Activated CD4-positive, alpha-beta memory T cell treated with anti-CD3 and anti-CD28 coated beads, Interleukin-2, amount 10 ng/mL, durations not matched to agents 7 days and 5 days (primary cell): Measurements from ENCODE around the gene GSK3A. TPM values are rescaled to one million over a fixed set of nuclear protein-coding genes. Genes with fewer than 3 reads are reported as not detected.

Experiments used
- CTCF ChIA-PET: fragments of 350-600 bp; sonication (Branson Sonifier 250); formaldehyde crosslinking; loops from one replicate; lab custom pipeline; 2021; ENCODE audit warnings: antibody characterized with exemption, inconsistent platforms; lab: Charles Lee
- POLR2A ChIA-PET: fragments of 350-600 bp; sonication (Branson Sonifier 250); formaldehyde crosslinking; loops from one replicate; lab custom pipeline; 2021; ENCODE audit warnings: antibody characterized with exemption; lab: Charles Lee
- DNase-seq: peaks from one replicate; pipeline ENCODE4 v3.0.0-alpha.2; 2020
- H3K27ac Mint-ChIP-seq: one replicate; pipeline ENCODE4 v1.8.0; 2021; ENCODE audit warnings: mild to moderate bottlenecking, mixed read lengths
- H3K27me3 Mint-ChIP-seq: one replicate; pipeline ENCODE4 v1.8.0; 2021; ENCODE audit warnings: mixed read lengths
- H3K36me3 Mint-ChIP-seq: one replicate; pipeline ENCODE4 v1.8.0; 2021; ENCODE audit warnings: low read depth, mixed read lengths
- H3K4me1 Mint-ChIP-seq: one replicate; pipeline ENCODE4 v1.8.0; 2021; ENCODE audit warnings: mixed read lengths
- H3K4me3 Mint-ChIP-seq: one replicate; pipeline ENCODE4 v1.8.0; 2021; ENCODE audit warnings: mild to moderate bottlenecking, mixed read lengths
- H3K9me3 Mint-ChIP-seq: one replicate; pipeline ENCODE4 v1.8.0; 2021; ENCODE audit warnings: mixed read lengths
- total RNA-seq, 2 experiments: library from RNA; stranded (reverse); gene quantifications; one replicate each; pipeline ENCODE4 v1.2.3, GENCODE V29; 2021

GSK3A gene
- total RNA-seq, 2 experiments from 2014 or later = 48.9 to 50.7 TPM

DNA sequence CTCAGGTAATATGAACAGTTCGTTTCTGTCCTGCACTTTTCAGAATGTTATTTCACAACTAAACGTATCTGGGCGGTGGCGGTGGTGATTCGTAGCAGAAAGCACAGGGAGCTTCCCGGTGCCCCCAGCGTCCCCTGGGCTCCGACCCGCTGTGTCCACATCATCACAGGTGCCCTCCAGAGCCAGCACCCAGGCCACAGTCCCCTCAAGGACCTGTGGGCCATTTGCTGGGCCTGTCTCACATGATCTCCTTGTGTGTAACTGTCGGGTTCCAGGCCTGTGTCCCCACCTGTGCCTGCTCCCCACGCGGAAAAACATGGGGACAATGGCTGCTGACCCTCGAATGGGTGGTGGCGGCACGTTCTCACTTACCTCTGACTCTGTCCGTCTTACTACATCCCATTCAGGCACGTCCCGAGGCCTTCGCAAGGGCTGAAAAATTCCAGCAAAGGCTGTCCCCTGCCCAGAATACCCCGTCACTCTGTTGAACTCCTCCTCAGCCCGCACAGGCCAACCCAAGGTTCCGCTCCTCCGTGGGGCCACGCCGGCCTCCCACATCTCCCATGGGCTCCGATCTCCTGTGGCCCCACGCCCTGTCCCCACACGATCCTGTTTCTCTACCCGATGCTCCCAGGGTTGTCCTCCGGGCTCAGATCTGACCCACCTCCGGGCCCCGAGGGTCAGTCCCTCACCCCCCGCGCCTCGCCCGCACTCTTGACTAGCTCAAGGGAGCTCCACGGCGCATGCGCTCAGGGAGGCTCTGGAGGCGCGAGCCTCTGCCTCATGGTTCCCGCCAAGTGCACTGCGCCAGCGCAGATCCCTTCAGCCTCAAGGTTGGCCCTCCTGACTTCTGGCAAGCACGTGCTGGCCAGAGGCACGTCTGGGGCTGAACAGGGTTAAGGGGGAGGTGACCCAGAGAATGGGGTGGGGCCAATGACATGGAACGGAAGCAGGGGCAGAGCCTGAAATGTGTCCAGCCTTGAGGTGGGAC, 46.1 kb downstream of the GSK3A start:
- Mint-ChIP-seq H3K36me3 (peaks cover 69% of the 10 kb centered on the region), H3K4me1 (peaks cover 78% of the 10 kb centered on the region), H3K27me3 (no peaks in the 10 kb centered on the region), H3K4me3 (no peak overlapping the region), H3K9me3 (peaks cover 9% of the 10 kb centered on the region), H3K27ac (peak overlapping the region; percentile 77)
- DNase-seq = no peak
- POLR2A ChIA-PET = interaction anchor here (3.3 to 5.8 kb wide), 2 partner anchors 9 to 24 kb away, joined by 20 to 82 read pairs; partner anchors contain the start of gene ZNF526
- CTCF ChIA-PET = no interaction called here

GRCh38 chr19:42193706-42194105, 48.7 kb downstream of the GSK3A start:
- peaks cover 44% of the 10 kb centered on the region for H3K36me3 Mint-ChIP-seq
- no peak for DNase-seq
- H3K9me3 Mint-ChIP-seq = peaks cover 9% of the 10 kb centered on the region
- CTCF ChIA-PET = no interaction called here
- H3K4me3 Mint-ChIP-seq = no peak overlapping the region
- peaks cover 72% of the 10 kb centered on the region for H3K4me1 Mint-ChIP-seq
- POLR2A ChIA-PET = no interaction called here
- H3K27ac Mint-ChIP-seq = no peak overlapping the region
- no peaks in the 10 kb centered on the region for H3K27me3 Mint-ChIP-seq

- POLR2A ChIA-PET = interaction anchor here (0.7 kb wide), 1 partner anchor 99 kb away, joined by 4 read pairs; no protein-coding TSS in a partner anchor
- no peak for DNase-seq
- no peak overlapping the region for H3K27ac Mint-ChIP-seq
- peaks cover 70% of the 10 kb centered on the region for H3K4me1 Mint-ChIP-seq
- no peaks in the 10 kb centered on the region for H3K27me3 Mint-ChIP-seq
- peaks cover 41% of the 10 kb centered on the region for H3K36me3 Mint-ChIP-seq
- H3K4me3 Mint-ChIP-seq = no peak overlapping the region
- H3K9me3 Mint-ChIP-seq = peaks cover 9% of the 10 kb centered on the region
- CTCF ChIA-PET = no interaction called here
Measured at GRCh38 chr19:42193294-42193693, 49.1 kb downstream of the GSK3A start.

DNA sequence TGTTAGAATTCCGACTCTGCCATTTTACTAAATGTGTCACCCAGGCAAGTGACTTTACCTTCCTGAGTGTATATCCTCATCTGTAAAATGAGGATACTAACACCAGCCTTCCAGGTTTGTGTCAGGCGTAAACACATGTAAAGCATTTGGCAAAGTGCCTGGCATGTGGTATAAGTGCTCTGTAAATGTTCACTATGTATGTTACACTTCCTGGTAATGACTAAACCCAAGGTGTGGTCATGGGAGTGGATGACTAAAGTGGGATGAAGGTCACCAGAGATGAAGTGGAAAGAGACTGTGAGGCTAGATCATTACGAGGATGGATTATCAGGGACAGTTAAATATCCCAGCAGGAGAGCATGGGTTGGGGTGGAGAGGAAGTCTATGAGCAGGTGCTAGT, 50.5 kb downstream of the GSK3A start:
- ChIA-PET CTCF (interaction anchor here (0.9 to 1.6 kb wide), 3 partner anchors 7 to 59 kb away, joined by 4 to 6 read pairs (median 4); partner anchors contain the start of gene POU2F2), POLR2A (interaction anchor here (1.2 kb wide), 1 partner anchor 8 kb away, joined by 11 read pairs; no protein-coding TSS in a partner anchor)
- H3K36me3 Mint-ChIP-seq = peaks cover 28% of the 10 kb centered on the region
- H3K9me3 Mint-ChIP-seq = peaks cover 9% of the 10 kb centered on the region
- H3K27me3 Mint-ChIP-seq = no peaks in the 10 kb centered on the region
- peaks cover 60% of the 10 kb centered on the region for H3K4me1 Mint-ChIP-seq
- peak overlapping the region; percentile 12 for H3K27ac Mint-ChIP-seq
- H3K4me3 Mint-ChIP-seq = no peak overlapping the region
- no peak for DNase-seq

DNA sequence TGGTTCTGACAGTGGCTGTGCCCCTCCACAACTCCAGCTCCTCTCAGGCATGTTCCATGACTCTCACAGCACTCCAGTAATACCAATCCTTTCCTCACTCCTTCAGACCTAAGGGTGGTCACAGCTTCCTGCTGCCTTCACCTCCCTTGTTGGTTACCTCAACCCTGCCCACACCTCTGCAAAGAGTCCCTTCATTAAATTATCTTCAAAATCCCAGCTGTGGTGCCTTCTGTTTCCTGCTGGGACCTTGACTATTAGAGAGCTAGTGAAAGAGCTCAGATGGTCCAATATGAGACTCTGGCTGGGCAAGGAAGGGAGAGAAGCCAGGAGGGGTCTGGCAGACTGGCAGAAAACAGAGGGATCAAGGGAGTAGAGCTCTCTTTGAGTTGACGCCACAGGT, 51.1 kb downstream of the GSK3A start:
- Mint-ChIP-seq H3K4me1 (peaks cover 60% of the 10 kb centered on the region), H3K4me3 (no peak overlapping the region), H3K36me3 (peaks cover 24% of the 10 kb centered on the region), H3K27ac (peak overlapping the region; percentile 41), H3K9me3 (peaks cover 9% of the 10 kb centered on the region), H3K27me3 (no peaks in the 10 kb centered on the region)
- ChIA-PET POLR2A (interaction anchor here (1.2 kb wide), 1 partner anchor 9 kb away, joined by 11 read pairs; no protein-coding TSS in a partner anchor), CTCF (interaction anchor here (0.9 to 1.6 kb wide), 4 partner anchors 8 to 59 kb away, joined by 3 to 6 read pairs (median 4); partner anchors contain the start of gene POU2F2)
- no peak for DNase-seq

DNA sequence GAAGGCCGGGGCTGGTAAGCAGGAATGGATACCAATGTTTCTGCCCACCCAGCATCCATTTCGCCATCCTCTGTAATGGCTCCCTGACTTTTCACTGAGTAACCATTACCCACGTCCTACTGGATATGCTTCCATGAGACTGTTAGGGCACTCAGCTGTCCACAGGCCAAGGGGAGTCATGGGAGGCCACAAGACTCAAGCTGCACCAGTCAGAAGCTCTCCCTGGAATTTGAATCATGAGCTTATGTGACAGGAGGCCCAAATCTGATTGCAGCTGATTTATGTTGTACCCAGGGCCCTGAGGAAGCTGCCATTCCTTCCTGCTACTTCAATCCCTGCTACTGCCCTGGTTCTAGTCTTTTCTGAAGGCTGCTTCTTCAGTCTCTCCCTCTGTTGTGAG, 53.3 kb downstream of the GSK3A start:
- no peak overlapping the region for H3K4me3 Mint-ChIP-seq
- ChIA-PET CTCF (interaction anchor here (0.6 to 1.2 kb wide), 3 partner anchors 11 to 200 kb away, joined by 3 to 6 read pairs (median 3); partner anchors contain the start of gene POU2F2), POLR2A (interaction anchor here (1.2 to 6.7 kb wide), 3 partner anchors 10 to 27 kb away, joined by 3 to 82 read pairs (median 5); no protein-coding TSS in a partner anchor)
- peaks cover 7% of the 10 kb centered on the region for H3K9me3 Mint-ChIP-seq
- no peak for DNase-seq
- peaks cover 18% of the 10 kb centered on the region for H3K36me3 Mint-ChIP-seq
- H3K27ac Mint-ChIP-seq = no peak overlapping the region
- H3K4me1 Mint-ChIP-seq = peaks cover 73% of the 10 kb centered on the region
- no peaks in the 10 kb centered on the region for H3K27me3 Mint-ChIP-seq

DNA sequence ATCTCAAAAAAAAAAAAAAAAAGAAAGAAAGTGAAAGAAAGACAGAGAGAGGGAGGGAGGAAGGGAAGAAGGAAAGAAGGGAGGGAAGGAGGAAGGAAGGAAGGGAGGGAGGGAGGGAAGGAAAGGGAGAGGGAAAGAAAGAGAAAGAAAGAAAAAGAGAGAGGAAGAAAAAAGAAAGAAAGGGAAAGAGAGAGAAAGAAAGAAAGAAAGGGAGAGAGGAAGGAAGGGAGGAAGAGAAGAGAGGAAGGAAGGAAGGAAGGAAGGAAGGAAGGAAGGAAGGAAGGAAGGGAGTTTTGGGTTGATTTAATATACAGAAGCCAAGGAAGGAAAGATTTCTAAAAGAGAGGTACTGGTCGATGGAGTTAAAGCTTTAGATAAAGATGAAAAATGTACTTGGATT, 53.7 kb downstream of the GSK3A start:
- H3K9me3 Mint-ChIP-seq = peaks cover 5% of the 10 kb centered on the region
- ChIA-PET CTCF (interaction anchor here (0.6 to 1.2 kb wide), 2 partner anchors 56 to 199 kb away, joined by 3 to 6 read pairs; partner anchors contain the start of gene POU2F2), POLR2A (interaction anchor here (1.2 to 6.7 kb wide), 3 partner anchors 11 to 28 kb away, joined by 3 to 82 read pairs (median 5); no protein-coding TSS in a partner anchor)
- no peak overlapping the region for H3K4me3 Mint-ChIP-seq
- no peaks in the 10 kb centered on the region for H3K27me3 Mint-ChIP-seq
- no peak for DNase-seq
- H3K4me1 Mint-ChIP-seq = peaks cover 73% of the 10 kb centered on the region
- peaks cover 14% of the 10 kb centered on the region for H3K36me3 Mint-ChIP-seq
- H3K27ac Mint-ChIP-seq = no peak overlapping the region

DNA sequence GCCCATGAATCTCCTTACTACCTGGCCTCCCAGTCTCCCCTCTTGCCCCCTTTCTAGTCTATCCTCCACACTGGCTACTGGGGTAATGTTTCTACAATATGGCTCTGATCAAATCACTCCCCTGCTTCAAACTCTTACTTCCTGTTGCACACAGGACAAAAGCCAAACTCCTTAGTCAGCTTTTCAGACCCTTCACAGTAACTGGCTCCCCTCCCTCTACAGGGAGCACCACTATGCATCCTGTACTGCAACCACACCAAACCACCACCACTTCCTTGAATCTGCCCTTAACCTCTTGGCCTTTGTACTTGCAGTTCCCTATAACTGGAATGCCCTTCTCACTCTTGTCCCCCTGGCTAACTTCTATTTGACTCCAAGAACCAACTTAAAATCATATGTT, 57.1 kb downstream of the GSK3A start:
- H3K27me3 Mint-ChIP-seq = no peaks in the 10 kb centered on the region
- peak overlapping the region; percentile 89 for H3K27ac Mint-ChIP-seq
- peak; percentile 71 for DNase-seq
- H3K4me3 Mint-ChIP-seq = peak overlapping the region; percentile 41
- ChIA-PET CTCF (interaction anchor here (0.8 to 4.1 kb wide), 14 partner anchors 9 to 248 kb away, joined by 3 to 23 read pairs (median 6); partner anchors contain the start of genes DEDD2, POU2F2 and ZNF526), POLR2A (interaction anchor here (0.7 to 6.7 kb wide), 8 partner anchors 10 to 93 kb away, joined by 3 to 82 read pairs (median 4); partner anchors contain the start of gene ZNF526)
- no peaks in the 10 kb centered on the region for H3K9me3 Mint-ChIP-seq
- H3K4me1 Mint-ChIP-seq = peaks cover 62% of the 10 kb centered on the region
- H3K36me3 Mint-ChIP-seq = peaks cover 3% of the 10 kb centered on the region

GRCh38 chr19:42184401-42184861, 58.0 kb downstream of the GSK3A start:
- H3K27me3 Mint-ChIP-seq = no peaks in the 10 kb centered on the region
- peak; percentile 72 for DNase-seq
- H3K4me1 Mint-ChIP-seq = peaks cover 57% of the 10 kb centered on the region
- peak overlapping the region; percentile 89 for H3K27ac Mint-ChIP-seq
- ChIA-PET CTCF (interaction anchor here (1.0 to 4.1 kb wide), 16 partner anchors 8 to 249 kb away, joined by 3 to 23 read pairs (median 4); partner anchors contain the start of genes DEDD2, POU2F2 and ZNF526), POLR2A (interaction anchor here (0.7 to 6.7 kb wide), 6 partner anchors 9 to 98 kb away, joined by 3 to 82 read pairs (median 4); partner anchors contain the start of gene ZNF526)
- H3K4me3 Mint-ChIP-seq = peak overlapping the region; percentile 7
- peaks cover 3% of the 10 kb centered on the region for H3K36me3 Mint-ChIP-seq
- H3K9me3 Mint-ChIP-seq = no peaks in the 10 kb centered on the region

Other genes with a start within 250 kb of the GSK3A start
- 1 to 10 TPM; 1.2 to 1.9 TPM for gene ATP1A3, start 248.4 kb downstream of the GSK3A start, total RNA-seq
- gene GRIK5, start 172.4 kb downstream of the GSK3A start, total RNA-seq = under 1 TPM; 0.38 to 0.68 TPM
- gene ZNF574, start 166.4 kb downstream of the GSK3A start, total RNA-seq = 10 to 100 TPM; 14.3 to 14.5 TPM
- 10 to 100 TPM; 31.3 to 35.8 TPM for gene POU2F2, start 110.2 kb downstream of the GSK3A start, total RNA-seq
- gene DEDD2, start 24.9 kb downstream of the GSK3A start, total RNA-seq = 10 to 100 TPM; 54.1 to 59.8 TPM
- 10 to 100 TPM; 21.5 to 21.7 TPM for gene ZNF526, start 22.3 kb downstream of the GSK3A start, total RNA-seq
- 10 to 100 TPM; 46.9 to 52.6 TPM for gene ERF, start 12.5 kb upstream of the GSK3A start, total RNA-seq
- gene CIC, start 26.6 kb upstream of the GSK3A start, total RNA-seq = 10 to 100 TPM; 86.5 to 88.8 TPM
- gene PRR19, start 59.5 kb upstream of the GSK3A start, total RNA-seq = under 1 TPM; 0.45 to 0.91 TPM
- 10 to 100 TPM; 30.6 to 32.7 TPM for gene PAFAH1B3, start 60.0 kb upstream of the GSK3A start, total RNA-seq
- gene TMEM145, start 70.7 kb upstream of the GSK3A start, total RNA-seq = under 1 TPM in 1 of 2 experiments, not detected in 1; 0.23 TPM
- 1 to 10 TPM; 4.2 to 4.7 TPM for gene MEGF8, start 83.0 kb upstream of the GSK3A start, total RNA-seq
- not detected for gene CNFN, start 147.7 kb upstream of the GSK3A start, total RNA-seq
- 10 to 100 TPM; 34.7 to 37.2 TPM for gene LIPE, start 184.8 kb upstream of the GSK3A start, total RNA-seq
- gene CXCL17, start 200.3 kb upstream of the GSK3A start, total RNA-seq = not detected